Kidney (tissue), 14 donors: ENCODE results near the gene MBOAT1. TPM values are rescaled to one million over a fixed set of nuclear protein-coding genes. Genes with fewer than 3 reads are reported as not detected.

Experiments
- DNase-seq, 5 donors: peaks; one replicate each; pipeline ENCODE4 v3.0.0-alpha.2; 2013 to 2020
- FAIRE-seq: peaks from 2 replicates; lab custom pipeline; 2012; peaks lifted over from hg19 to GRCh38; lab: Jason Lieb, UNC
- H3K27ac ChIP-seq, 2 donors: one replicate each; pipeline ENCODE4 v1.7.0; 2013; ENCODE audit warnings: low read depth in 2 of 2, low read length in 2 of 2, inconsistent platforms in 1 of 2
- H3K27me3 ChIP-seq: one replicate; pipeline ENCODE4 v1.7.1; 2013; ENCODE audit warnings: low read length, inconsistent platforms; ENCODE audit not compliant: control insufficient read depth, insufficient read depth
- H3K36me3 ChIP-seq, 3 donors: one replicate each; pipeline versions ENCODE4 v1.7.0 to v1.7.1; 2013; ENCODE audit warnings: low read length in 3 of 3, control low read depth in 1 of 3, inconsistent platforms in 1 of 3; ENCODE audit not compliant: insufficient read depth in 3 of 3, control insufficient read depth in 2 of 3
- H3K4me1 ChIP-seq, 3 donors: one replicate each; pipeline versions ENCODE4 v1.7.0 to v1.7.1; 2013; ENCODE audit warnings: low read length in 3 of 3, inconsistent platforms in 1 of 3, low read depth in 1 of 3; ENCODE audit not compliant: control insufficient read depth in 2 of 3, insufficient read depth in 2 of 3
- H3K4me3 ChIP-seq, 3 donors: one replicate each; pipeline versions ENCODE4 v1.7.0 to v1.8.1; 2013; ENCODE audit warnings: low read length in 3 of 3, control low read depth in 1 of 3, inconsistent platforms in 1 of 3
- H3K9ac ChIP-seq, 3 donors: one replicate each; pipeline versions ENCODE4 v1.7.0 to v1.7.1; 2013; ENCODE audit warnings: low read length in 3 of 3, control low read depth in 1 of 3, inconsistent platforms in 1 of 3
- H3K9me3 ChIP-seq, 3 donors: one replicate each; pipeline versions ENCODE4 v1.7.0 to v1.7.1; 2013; ENCODE audit warnings: low read length in 3 of 3, control low read depth in 1 of 3, inconsistent platforms in 1 of 3; ENCODE audit not compliant: control insufficient read depth in 2 of 3, insufficient read depth in 1 of 3
- intact Hi-C: fragments of 100-400 bp; cut with DNase I; formaldehyde crosslinking; loops from one replicate; pipeline ENCODE4 v1.11.1; 2022
- polyA plus RNA-seq: library from polyadenylated mRNA; stranded (reverse); fragments of 350-450 nt; fragmentation: Illumina TruSeq; extraction: RNeasy Lipid Tissue Mini Kit (QIAGEN cat#74804); gene quantifications from one replicate; pipeline ENCODE4 v1.2.3, GENCODE V29; 2014; ENCODE audit warnings: low read depth, low replicate concordance; ENCODE audit not compliant: insufficient read depth
- total RNA-seq: library from RNA; stranded (reverse); fragmentation: NEBNext Ultra II Directional; extraction: Animal tissue kit (Norgen Biotek cat#: 25700); gene quantifications from one replicate; pipeline ENCODE4 v1.2.1, GENCODE V29; 2021
- TF ChIP-seq, protein P1 (sequence below): IDR thresholded peaks from 3 replicates; pipeline ENCODE4 v1.5.1; 2012; ENCODE audit warnings: mild to moderate bottlenecking, moderate library complexity, borderline replicate concordance; ENCODE audit not compliant: insufficient read depth; ENCODE audit errors: extremely low read depth
- donor health status: control.
- donor health status: control.
- donor health status: control.
- donor health status: control.
- donor health status: control.
- donor health status: DM: yes; HTN: yes; CAD: no.
- donor health status: Normal renal cell carcinoma (clear cell type).

Gene MBOAT1
- total and polyA plus RNA-seq, 2 donors from 2014 or later = 1.9 to 15.1 TPM

DNA sequence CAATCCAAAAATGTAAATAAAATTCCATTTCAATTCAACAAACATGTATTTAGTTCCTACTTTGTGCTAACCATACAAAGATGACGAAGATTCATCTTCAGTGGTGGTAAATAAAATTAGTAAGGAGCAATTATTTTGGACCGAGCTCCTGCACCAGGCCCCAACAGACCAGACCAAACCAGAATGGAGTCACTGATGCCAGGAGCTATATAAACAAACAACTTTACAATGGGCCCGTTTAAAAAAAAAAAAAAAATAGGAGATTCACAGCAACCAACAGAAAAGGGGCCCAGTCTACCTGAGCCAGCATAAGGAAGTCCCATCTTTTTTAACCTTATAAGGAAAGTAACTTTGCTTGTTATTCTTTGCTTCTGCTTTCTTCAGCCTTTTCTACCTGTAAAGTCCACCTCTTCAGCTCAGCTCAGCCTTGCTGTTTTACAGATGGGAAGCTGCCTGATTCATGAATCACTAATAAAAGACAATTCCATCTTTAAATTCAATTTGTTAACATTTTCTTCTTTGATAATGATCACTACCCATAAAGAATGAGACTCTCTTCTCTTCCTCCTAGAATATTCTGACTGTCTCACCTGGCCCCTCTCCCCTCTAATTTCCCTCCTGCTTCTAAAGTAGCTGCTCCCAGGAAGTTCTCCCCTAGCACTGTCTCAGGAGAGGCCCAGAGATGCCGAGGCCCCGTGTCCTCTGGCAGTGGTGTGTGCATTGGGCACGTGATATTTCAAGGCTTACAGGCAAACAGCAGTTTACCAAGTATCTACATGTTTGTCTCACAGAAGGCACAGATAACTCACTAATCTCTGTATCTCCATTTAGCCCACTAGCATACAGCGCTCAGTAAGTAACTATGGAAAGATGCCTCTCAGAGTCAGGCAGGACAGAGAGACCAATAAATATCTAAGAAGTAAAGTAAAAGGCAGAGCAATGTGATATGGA, 8.4 kb downstream of the MBOAT1 start:
- no peak for DNase-seq
- no peak overlapping the region for H3K4me3 ChIP-seq
- H3K27ac ChIP-seq = peak overlapping the region in 1 of 2 donors; percentile 63
- H3K9ac ChIP-seq = no peak overlapping the region
- FAIRE-seq = no peak
- H3K36me3 ChIP-seq = no peaks in the 10 kb centered on the region
- H3K9me3 ChIP-seq = no peaks in the 10 kb centered on the region
- TF ChIP-seq, protein P1, sequence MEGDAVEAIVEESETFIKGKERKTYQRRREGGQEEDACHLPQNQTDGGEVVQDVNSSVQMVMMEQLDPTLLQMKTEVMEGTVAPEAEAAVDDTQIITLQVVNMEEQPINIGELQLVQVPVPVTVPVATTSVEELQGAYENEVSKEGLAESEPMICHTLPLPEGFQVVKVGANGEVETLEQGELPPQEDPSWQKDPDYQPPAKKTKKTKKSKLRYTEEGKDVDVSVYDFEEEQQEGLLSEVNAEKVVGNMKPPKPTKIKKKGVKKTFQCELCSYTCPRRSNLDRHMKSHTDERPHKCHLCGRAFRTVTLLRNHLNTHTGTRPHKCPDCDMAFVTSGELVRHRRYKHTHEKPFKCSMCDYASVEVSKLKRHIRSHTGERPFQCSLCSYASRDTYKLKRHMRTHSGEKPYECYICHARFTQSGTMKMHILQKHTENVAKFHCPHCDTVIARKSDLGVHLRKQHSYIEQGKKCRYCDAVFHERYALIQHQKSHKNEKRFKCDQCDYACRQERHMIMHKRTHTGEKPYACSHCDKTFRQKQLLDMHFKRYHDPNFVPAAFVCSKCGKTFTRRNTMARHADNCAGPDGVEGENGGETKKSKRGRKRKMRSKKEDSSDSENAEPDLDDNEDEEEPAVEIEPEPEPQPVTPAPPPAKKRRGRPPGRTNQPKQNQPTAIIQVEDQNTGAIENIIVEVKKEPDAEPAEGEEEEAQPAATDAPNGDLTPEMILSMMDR = no peak
- H3K27me3 ChIP-seq = no peaks in the 10 kb centered on the region
- H3K4me1 ChIP-seq = peaks cover 0 to 12% (median 8%) of the 10 kb centered on the region in 3 donors
- intact Hi-C loops = no loop called here

- Histone ChIP-seq H3K4me3 (no peak overlapping the region), H3K9ac (no peak overlapping the region), H3K27me3 (no peaks in the 10 kb centered on the region), H3K36me3 (no peaks in the 10 kb centered on the region), H3K27ac (peak overlapping the region in 1 of 2 donors; percentile 26), H3K4me1 (peaks cover 0 to 14% (median 8%) of the 10 kb centered on the region in 3 donors), H3K9me3 (no peaks in the 10 kb centered on the region)
- no peak for FAIRE-seq
- TF ChIP-seq, protein P1 = no peak
- intact Hi-C loops = no loop called here
- peak in 2 of 5 donors; percentile 17 to 39 for DNase-seq
Observed at GRCh38 chr6:20202699-20203302, 9.5 kb downstream of the MBOAT1 start.

- Histone ChIP-seq H3K9me3 (no peaks in the 10 kb centered on the region), H3K27ac (peak overlapping the region in 1 of 2 donors; percentile 26), H3K4me1 (peaks cover 0 to 14% (median 8%) of the 10 kb centered on the region in 3 donors), H3K9ac (no peak overlapping the region), H3K27me3 (no peaks in the 10 kb centered on the region), H3K4me3 (no peak overlapping the region), H3K36me3 (no peaks in the 10 kb centered on the region)
- intact Hi-C loops = no loop called here
- DNase-seq = no peak
- TF ChIP-seq, protein P1 = no peak
- FAIRE-seq = no peak
Observed at GRCh38 chr6:20202324-20202658, 10.0 kb downstream of the MBOAT1 start.
